ENCODE measurements around the gene CSF1R.

DNA sequence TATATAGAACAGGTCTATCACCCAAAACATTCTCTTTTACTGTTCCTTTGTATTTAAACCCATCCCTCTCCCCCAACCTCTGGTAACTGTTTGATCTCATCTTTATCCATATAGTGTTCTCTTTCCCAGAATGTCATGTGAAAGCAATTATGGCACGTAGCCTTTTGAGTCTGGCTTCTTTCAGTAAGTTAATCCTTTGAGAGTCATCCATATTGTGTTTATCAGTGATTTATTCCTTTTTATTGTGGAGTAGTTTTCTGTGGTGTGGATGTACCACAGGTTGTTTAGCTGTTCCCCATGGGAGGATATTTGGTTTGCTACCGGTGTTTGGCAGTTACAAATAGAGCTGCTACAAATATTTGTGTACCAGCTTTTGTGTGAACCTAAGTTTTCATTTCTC is 47.8 kb downstream of the CSF1R start:
- TF ChIP-seq, protein P1, sequence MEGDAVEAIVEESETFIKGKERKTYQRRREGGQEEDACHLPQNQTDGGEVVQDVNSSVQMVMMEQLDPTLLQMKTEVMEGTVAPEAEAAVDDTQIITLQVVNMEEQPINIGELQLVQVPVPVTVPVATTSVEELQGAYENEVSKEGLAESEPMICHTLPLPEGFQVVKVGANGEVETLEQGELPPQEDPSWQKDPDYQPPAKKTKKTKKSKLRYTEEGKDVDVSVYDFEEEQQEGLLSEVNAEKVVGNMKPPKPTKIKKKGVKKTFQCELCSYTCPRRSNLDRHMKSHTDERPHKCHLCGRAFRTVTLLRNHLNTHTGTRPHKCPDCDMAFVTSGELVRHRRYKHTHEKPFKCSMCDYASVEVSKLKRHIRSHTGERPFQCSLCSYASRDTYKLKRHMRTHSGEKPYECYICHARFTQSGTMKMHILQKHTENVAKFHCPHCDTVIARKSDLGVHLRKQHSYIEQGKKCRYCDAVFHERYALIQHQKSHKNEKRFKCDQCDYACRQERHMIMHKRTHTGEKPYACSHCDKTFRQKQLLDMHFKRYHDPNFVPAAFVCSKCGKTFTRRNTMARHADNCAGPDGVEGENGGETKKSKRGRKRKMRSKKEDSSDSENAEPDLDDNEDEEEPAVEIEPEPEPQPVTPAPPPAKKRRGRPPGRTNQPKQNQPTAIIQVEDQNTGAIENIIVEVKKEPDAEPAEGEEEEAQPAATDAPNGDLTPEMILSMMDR (conservative IDR thresholded peaks at IDR 0.05 in 1 of 2, IDR thresholded peaks at IDR 0.05 in 1 of 2; ENCODE audit: extremely low read depth in 1 of 2, insufficient read depth in 1 of 2, low read depth in 1 of 2, low read length in 2 of 2), result no peak
- TF ChIP-seq EZH2 (IDR thresholded peaks at IDR 0.05; ENCODE audit: borderline replicate concordance, low read length), result no peak
